Heart left ventricle (tissue), 13 donors: ENCODE measurements around the gene CLEC19A.

ENCODE experiments used
- CTCF ChIP-seq, 12 donors: fragments of 200-600 bp; sonication (generic) in 4 of 12; IDR thresholded peaks; one replicate each; pipeline versions ENCODE4 v1.5.0 to v1.8.0; 2018 to 2022; ENCODE audit warnings: antibody characterized with exemption in 12 of 12, mild to moderate bottlenecking in 5 of 12
- POLR2A ChIP-seq, 2 donors: fragments of 450-650 bp; IDR thresholded peaks; one replicate each; pipeline ENCODE4 v1.6.1; 2017; ENCODE audit warnings: antibody characterized with exemption in 2 of 2, mild to moderate bottlenecking in 2 of 2, moderate library complexity in 2 of 2
- donor health status: ischemic (EF 13 %, LVEDD 7.1; RV severe dilation, severe dysfunction).
- donor health status: DM: no; HTN: yes; CAD: no.
- donor health status: DM: no; HTN: no; CAD: no.
- donor health status: ischemic (EF 25% LVEDD 6.9; RV normal size, moderate dysfunction).
- donor health status: ischemic (EF 25% LVEDD 5.7; RV mildly dilated, moderate dysfunction).
- donor health status: ischemic (EF 35%, LVEDD 5.7; RV mildly dilated, moderate dysfunction).
- donor health status: nonischemic (EF 11% LVEDD 7.7; RV severe dilation, severe dysfunction).
- donor health status: DM: yes; HTN: yes; CAD: no.
- donor health status: PGD.
- donor health status: ischemic (EF 29% LVEDD 5.4; RV normal size, mild dysfunction).
- donor health status: nonischemic (EF 23%, LVEDD 6.1; RV moderate dilation, normal function).

- TF ChIP-seq CTCF (IDR thresholded peaks at IDR 0.05) (no peak), POLR2A (IDR thresholded peaks at IDR 0.05) (no peak)
Observed at GRCh38 chr16:19294156-19294649, 8.7 kb downstream of the CLEC19A start.
